ENCODE measurements around the gene AFDN. TPM values are rescaled to one million over a fixed set of nuclear protein-coding genes. Genes with fewer than 3 reads are reported as not detected.

The AFDN gene
- polyA plus RNA-seq, 1 donor: 256 TPM

DNA sequence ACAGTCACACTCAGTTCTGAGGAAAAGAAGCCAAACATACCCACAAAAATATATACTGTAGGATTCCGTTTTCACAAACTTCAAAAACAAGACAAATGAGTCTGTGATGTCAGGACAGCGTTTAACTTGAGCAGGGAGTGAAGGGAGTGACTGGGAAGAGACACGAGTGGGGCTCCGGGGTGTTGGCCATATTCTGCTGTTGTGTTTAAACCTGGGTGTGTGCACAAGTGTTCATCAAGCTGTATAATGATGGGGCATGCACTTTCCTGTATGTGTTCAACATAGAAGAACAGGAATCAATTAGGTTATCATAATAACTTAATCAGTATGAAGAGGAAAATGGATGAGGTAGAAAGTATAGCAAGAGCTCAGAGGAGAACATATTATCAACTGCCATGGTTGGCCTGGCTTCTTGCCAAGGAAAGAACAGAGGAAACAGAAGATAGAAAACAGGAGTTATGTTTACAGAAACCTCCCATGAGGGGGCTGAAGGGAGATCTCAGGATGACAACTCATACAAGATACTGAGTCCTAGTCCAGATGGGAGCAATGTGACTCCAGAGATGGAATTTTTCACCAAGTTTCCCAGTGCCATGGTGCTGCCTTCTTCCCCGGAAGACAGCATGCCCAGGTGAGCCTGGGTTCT, 15.1 kb upstream of the AFDN start:
- DNase-seq: no peak

DNA sequence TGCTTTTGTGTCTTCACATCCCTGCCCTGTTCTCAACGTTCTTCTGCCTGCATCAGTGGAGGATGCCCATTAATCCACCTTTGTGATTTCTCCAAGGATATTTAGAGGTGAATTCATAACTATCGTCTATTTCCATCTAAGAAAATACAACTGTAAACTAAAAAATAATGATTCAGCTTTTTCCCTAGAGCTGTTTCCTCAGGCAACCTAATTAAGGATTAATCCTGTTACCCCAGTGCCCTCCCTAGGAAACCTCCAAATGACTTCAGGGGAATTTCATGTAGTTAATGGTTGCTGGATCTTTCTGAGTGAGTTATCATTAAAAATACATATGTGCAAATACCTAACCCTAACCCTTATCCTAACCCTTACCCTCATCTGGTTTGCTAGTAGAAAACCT, 14.6 kb upstream of the AFDN start:
- no peak for DNase-seq

DNA sequence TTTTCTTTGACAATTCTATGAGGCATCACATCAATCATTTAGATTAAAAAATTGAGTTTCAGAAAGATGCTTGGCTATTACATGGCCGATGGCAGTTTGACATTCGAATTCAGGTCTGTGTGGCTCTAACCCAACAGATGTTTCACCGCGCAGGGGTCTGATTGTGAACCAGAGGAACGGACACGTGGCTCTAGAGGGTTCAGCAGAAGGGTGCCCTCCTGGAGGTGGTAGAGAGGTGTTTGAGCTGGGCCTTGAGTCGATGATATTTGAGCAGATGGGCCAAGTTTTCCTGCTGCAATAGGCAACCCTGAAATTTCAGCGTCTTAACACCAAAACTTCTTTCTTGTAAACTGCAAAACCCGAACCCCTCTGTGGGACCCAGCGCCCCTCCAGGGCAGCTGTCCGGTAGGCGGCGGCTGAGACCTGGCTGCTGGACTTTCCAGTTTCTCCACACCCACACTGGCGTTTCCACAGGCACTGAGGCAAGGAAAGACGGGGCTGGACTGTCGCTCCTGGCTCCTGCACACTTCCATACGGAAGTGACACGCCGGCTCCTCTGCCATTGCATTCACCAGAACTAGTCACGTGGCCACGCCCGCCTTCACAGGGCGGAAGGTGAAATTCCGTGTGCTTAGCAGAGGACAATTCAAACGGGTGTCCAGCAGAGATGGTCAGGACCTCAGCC, 11.3 kb upstream of the AFDN start:
- no peak for DNase-seq

DNA sequence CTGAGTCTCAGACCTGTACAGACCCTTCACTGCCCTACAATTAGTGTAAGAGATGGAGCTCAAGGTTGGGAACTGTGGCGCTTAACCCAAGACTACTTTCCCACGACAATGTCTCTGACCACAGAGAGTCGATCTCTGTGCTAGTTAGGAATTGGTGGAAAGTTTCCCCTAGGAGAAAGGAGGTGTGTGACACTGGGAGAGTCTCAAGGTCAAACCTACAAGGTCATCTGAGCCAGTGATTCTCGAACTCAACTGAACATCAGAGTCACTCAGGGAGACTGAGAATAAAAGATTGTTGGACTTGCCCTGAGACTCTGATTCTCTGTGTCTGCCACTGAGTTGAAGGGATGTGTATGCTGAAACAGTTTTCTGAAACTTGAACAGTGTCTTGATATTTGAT, 9.7 kb upstream of the AFDN start:
- no peak for DNase-seq

DNA sequence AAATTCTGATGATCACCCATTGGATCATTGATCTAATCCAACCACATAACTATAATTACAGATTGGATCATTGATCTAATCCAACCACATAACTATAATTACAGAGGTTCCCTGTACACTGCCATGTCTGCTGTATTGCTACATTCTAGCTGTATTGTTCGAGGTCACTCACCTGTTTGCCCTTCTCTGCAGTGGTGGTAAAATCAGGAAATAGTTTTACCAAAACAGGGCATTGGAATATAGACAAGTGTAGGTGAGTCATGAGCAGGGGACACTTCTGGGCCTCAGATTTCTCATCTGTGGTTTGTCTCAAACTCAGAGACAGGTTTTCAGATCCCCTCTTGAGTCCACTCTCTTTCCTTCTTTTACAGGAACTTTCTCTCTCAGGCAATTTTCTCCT, 9.0 kb upstream of the AFDN start:
- no peak for DNase-seq

DNA sequence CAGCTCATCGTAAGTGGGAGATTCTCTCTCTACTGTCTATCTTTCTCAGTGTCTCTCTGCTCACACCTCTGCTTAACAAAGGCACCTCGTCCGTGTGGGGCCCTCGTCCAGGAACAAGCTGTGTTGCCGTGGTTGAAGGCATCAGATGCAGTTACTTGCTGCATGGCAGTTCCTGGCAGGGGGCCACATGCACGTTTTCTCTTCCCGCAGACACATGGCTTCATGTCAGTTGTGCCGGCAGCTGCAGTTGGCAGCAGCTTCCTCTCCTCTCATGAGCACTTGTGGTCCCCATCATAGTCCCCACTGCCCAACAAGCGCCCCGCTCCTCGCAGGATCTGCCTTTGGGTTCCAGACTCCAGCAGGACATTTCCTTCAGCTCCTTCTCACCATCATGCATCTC, 7.1 kb upstream of the AFDN start:
- no peak for DNase-seq

DNA sequence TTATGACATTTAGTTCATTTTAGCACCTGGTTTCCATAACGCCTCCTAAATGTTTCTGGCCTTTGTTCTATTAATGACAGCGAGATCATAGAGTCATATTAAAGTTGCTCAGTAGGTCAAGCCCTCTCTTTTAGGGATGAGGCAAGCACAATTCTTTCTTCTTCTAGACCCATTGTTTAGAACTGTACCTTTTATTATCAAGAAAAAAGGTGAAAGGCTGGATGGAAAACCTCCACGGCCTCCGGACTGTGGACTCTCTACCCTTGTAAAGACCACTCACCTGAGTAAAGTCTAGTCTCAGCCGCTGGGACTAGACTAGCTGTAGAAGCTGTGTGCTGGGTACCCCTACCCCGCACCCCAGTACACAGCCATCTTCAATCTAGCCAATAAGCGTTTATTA, 6.0 kb upstream of the AFDN start:
- no peak for DNase-seq

DNA sequence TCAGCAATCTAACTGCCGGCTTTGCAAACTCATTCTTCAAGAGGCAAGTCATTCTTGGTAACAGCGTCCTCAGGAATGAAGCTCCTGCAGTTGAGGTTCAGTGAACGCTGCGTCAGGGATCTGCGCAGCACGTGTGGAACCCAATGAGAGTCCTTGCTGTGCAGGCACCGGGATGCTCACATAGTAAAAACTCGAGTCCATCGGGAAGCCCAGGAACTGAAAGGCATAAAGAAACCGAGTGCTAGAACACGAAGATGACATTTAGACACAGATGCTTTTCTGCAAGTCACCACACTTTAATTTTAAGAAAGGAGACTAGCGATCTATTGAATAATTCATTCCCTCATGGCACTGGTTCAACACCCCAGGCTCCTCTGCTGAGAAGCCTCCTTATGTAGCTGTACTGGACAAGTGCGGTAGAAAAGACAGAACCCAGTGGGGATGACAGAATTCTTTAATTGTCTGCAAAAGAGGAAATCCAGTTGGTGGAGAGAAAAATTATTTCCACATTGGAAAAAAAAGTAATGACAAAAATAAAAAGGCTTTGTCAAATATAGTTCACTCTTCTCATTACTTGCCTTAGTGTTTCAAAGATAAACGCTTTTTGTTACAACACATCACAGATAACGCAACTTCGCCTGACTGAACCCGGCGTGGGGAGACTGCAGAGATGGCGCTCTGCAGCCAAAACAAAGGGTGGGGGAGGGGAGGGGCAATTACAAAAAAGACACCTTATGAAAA, 1.9 kb upstream of the AFDN start:
- no peak for DNase-seq

DNA sequence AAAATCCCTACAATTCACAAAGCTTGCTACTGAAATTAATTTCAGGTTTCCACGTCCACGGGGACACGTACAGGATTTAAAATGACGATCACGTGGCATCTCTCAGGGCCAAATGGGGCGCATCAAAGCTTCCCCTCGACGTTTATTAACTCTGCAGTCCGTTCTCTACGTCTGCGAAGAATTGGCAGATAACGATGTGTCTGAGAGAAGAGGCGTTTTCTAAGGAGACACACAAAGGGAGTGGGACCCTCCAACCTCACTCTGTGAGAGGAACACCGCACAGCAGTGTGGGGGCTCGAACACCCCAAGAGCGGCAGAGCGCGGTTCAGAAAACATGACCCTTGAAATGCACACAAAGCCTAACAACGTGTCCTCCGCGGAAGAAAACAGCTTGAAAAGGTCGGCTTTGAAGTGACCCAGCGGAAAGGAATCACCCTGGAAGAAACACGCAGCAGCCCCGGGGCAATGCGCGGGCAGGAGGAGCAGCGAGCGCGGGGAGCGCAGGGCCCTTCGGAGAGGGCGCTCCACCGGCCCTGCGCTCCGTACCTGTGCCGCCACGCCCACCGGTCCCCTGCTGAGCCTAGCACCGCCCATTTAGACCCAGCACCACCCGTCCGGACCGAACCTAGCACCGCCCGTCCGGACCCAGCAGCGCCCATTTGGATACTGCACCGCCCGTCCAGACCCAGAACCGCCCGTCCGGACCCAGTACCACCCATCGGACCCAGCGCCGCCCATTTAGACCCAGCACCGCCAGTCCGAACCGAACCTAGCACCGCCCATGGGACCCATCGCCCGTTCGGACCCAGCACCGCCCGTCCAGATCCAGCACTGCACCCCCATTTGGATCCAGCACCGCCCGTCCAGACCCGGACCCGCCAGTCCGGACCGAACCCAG, 1.1 kb upstream of the AFDN start:
- DNase-seq: no peak

DNA sequence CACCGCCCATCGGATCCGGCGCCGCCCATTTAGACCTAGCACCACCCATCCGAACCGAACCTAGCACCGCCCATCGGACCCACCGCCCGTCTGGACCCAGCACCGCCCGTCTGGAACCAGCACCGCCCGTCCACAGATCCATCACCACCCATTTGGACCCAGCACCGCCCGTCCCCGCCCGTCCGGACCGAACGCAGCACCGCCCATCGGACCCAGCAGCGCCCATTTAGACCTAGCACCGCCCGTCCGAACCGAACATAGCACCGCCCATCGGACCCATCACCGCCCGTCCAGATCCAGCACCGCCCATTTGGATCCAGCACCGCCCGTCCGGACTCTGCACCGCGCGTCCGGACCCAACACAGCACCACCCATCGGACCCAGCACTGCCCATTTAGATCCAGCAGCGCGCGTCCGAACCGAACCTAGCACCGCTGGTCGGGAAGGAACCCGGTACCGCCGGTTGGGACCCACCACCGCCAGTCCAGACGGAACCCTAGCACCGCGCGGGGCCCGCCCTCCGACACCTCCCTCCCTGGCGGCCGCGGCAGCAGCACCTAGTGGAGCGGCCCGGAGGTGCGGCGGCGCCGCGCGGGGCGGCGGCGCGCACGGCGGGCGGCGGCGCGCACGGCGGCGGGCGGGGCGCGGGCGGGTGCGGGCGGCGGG, 348 bp upstream of the AFDN start:
- no peak for DNase-seq

DNA sequence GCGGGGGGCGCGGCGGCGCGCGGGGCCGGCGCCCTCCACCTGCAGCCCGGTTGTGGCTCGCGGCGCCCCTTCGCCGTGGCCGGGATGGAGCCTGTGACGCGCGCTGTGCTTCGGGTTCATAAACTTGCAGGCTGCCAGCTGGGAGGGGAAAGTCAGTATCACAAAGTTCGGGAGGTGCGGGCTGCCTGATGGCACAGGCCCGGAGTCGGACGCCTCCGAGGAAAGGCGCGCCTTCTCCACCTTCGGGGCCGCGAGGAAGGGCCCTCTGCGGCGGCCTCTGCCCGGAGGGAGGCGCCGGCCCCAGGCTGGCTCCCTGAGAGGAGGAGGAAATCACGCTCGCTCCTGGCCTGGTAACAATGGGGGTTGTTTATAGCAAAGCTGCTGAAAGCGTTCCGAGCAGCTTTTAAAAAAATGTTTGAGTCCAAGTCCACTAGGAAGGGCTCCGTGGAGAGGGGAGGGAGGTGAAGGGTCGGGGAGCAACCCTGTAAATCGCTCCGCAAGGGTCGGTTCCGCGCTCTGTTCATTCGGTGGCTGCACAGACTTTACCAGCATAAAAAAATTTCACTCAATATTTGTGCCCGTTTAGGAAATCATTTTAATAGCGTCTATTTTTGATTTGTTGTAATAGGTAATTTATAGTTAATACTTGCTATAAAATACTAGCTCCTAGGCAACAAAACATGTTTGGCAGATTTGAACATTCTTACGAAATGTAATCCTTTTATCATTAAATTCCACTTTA, 1.0 kb downstream of the AFDN start:
- DNase-seq: no peak

DNA sequence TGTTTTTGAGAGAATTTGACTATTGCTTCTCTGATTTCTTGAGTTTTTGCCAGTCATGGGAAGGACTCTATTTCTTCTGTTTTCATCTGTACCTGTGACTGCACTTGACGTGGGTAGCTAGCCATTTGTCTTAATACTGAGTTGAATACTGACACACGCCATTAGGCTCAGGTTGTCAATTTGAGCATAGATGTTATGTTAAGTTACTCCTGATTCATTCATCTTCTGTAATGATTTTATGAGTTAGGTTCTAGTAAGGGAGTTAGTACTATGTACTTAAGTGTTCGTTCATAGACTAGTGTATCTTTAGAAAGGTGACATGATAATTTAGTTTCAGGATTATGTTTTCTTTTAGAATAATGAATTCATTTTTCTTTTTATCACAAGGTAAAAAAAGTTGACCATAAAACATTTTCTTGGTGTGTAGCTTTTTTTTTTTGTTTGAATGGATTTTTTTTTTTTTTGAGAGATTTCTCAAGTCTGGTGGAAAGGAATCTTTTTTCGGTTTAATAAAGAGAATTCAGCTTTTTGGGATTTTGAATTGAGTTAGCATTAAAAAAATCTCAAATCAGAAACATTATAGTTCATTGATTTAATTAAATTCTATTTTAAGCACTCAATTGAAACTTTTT, 1.7 kb downstream of the AFDN start:
- no peak for DNase-seq

DNA sequence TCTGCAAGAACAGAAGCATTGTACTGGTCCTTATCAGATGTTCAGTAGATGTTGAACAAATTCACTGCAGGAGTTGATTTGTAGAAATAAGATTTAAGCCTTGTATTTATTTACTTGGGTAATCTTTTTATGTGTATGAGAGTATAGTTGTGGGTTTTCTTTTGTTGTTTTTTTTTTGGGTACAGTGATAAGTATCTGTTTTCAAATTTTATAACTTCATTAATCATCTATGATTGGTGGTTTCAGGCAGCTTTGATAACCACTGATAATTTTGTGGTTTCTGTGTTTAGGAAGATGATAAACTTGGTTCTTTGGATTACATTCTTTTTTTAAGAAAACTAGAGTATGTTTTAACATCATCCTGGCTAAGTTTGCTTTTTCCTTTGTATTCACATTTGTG, 2.8 kb downstream of the AFDN start:
- no peak for DNase-seq

DNA sequence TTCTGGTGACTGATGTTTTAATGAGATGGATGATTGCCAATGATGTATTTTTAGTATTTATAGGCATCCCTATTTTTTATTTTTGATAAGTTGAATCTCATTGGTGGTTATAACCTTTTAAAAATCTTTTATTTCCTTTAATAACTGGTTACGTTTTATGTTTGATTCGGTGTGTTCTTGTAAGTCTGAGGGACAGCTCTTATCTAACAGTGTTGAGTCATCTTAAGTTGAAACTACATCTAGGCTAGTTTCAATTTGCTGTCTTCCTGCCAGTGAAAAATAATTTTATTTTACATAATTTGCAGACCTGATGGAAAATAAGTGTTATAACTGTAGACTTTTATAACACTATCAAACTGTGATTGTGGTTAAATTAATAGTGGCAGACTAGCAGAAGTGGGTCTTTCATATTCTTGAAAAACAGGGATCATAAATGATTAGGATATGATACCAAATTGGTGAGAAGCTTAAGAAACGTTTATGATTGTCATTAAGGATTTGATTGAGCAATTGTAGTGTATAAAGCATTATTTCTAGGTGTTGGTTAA, 4.6 kb downstream of the AFDN start:
- no peak for DNase-seq

DNA sequence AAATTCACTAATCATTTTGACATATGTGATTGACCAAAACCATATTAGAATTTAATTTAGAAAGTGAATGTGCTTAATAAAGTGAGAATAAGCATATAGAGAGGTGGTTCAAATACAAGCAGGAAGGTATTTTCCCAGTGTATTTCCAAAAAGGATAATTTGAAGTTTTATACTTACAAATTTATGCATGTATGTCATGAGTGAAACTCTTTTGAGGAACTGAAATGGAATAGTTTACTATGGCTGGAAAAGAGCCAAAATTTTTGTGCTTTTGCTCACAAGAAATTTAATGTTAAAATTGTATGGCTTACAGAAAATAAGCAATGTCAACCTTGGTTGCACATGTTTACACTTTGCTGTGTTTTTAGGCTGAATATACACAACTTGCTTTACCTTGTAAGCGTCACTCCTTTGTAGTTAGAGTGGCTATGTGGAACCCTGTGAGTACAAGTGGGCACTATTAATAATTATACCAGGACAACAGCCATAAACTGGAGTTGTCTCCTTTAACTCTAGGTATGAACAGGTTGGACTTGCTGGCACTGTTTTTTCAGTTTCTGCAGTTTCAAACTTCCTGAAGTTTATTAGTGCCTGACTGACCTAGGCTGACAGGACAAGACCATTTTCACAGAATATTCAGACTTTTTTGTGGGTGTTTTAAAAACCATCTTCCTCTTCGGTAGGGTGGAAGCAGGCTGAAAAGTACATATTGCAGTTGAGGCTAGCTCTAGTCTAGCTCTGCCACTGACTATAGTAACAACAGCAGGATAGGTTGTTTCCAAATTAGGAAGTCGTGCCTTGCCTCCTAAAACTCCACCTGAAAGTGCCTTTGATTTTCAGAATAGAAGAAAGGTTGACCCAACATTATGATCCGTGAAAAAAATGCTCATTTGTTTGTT, 6.0 kb downstream of the AFDN start:
- DNase-seq: no peak

DNA sequence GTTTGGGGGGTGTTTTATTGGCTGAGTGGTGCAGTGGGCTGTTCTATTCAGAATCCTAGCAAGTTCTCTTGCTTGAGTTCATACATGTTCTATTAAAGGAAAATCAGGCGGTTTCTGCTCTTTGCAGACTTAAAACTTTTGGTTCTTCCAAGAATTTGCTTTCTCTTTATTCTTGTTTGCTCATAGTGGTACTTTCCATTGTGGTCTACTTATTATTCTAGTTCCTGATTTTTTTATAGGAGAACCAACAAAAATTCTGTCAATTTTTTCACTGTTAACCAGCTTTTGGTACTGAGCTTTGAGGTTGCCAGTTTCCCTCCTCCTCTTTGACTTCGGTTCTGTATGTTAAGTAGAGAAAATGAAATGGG, 6.7 kb downstream of the AFDN start:
- DNase-seq: no peak

DNA sequence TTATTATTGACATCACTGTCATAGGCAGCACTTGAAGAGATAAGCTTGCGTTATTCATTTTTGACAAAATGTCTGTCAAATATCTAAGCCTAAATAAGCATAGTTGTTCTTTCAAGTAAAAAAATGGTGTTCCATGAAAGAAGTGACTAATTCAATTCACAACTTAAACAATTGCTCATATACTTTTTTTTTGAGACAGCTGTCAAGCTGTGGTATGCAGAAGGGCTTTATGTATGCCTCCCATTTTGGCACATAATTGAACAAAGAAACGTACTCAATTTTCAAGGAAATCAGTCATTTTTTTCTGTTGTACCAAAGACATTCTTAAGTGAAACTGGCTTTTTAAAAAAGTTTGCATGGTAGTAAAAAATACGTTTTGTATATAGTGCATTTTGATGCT, 8.5 kb downstream of the AFDN start:
- no peak for DNase-seq

DNA sequence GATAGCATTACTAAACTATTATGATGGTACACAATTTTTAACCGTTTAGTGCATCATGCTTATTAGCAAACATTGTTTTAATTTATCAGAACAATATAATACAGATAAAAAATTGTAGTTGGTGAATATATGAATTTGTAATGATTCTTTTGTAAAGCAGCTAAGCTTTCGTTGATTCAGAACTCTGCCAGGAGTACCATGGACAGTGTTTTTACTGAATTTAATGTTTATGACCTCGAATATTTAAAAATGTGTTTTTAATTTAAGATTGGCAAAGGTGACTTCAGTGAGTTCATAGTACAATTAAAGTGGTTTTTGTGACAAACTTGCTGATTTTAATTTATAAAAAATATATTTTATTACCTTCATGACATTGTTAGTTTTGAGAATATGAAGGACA, 10.0 kb downstream of the AFDN start:
- no peak for DNase-seq

DNA sequence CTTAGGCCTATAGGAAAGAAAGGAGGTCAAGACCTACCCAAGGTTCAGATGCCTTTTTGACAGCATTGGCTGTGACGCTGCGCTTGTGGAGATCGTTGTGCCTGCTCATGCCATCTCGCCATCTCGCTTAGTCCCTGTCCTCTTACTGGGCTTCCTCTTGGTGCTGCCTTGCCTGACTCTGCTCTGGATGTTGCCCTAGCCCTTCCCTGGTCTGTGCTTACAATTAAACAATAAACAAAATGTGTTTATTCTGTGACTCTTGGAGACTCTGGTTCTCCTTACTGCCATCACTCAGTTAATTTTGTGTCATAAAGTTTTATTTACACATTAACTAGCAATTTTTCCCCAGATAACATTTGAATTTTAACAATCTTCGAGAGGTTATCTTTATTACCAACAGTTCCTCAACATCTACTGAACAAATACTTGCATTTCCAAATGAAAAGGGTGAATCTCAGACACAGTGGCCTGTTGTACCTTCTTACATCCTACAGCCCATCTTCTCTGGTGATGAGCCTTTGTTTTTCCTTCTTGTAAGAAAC, 11.6 kb downstream of the AFDN start:
- DNase-seq: no peak

All from left kidney (tissue), 2 donors.